Cardiac septum (tissue), 1 donor: ENCODE results near the gene PLA2G4A. TPM values are rescaled to one million over a fixed set of nuclear protein-coding genes. Genes with fewer than 3 reads are reported as not detected.

Experiments used
- DNase-seq: peaks from one replicate; pipeline ENCODE4 v3.0.0-alpha.2; 2020; ENCODE audit warnings: low spot score
- intact Hi-C: fragments of 100-400 bp; cut with DNase I; formaldehyde crosslinking; loops from one replicate; pipeline ENCODE4 v1.14.0; 2022
- total RNA-seq: library from RNA; stranded (reverse); fragmentation: NEBNext Ultra II Directional; extraction: Animal tissue kit (Norgen Biotek cat#: 25700); gene quantifications from one replicate; pipeline ENCODE4 v1.2.1, GENCODE V29; 2021
- donor health status: DM: no; HTN: no; CAD: no.

PLA2G4A gene
- total RNA-seq, 1 donor from 2014 or later: 1.3 TPM

- intact Hi-C loops: no loop called here
- no peak for DNase-seq
Observed at GRCh38 chr1:186994897-186995296, 166.1 kb downstream of the PLA2G4A start.

GRCh38 chr1:186996816-186997215, 168.1 kb downstream of the PLA2G4A start:
- DNase-seq: no peak
- intact Hi-C loops: no loop called here

GRCh38 chr1:186997877-186998276, 169.1 kb downstream of the PLA2G4A start:
- intact Hi-C loops: no loop called here
- no peak for DNase-seq

DNA sequence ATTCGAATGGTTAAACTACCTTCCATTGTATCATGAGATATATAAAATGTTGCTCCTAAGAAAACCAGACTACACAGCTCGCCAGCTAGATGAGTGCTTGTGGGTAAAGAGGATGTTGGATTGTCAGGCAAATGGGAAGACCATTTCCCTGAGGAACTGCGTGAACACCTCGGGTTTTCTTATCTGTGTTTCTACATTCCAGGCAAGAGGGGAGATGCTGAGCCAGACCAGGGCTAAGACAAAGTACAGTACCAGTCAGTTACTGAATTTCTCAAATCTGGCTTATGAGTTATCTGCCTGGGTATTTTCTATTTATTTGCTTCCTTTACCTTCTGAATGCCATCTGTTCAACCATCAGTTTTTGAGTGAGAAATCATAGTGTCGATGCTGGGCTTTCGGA, 170.8 kb downstream of the PLA2G4A start:
- DNase-seq: no peak
- intact Hi-C loops: no loop called here

- no peak for DNase-seq
- intact Hi-C loops: no loop called here
Observed at GRCh38 chr1:187001198-187001889, 172.6 kb downstream of the PLA2G4A start.

DNA sequence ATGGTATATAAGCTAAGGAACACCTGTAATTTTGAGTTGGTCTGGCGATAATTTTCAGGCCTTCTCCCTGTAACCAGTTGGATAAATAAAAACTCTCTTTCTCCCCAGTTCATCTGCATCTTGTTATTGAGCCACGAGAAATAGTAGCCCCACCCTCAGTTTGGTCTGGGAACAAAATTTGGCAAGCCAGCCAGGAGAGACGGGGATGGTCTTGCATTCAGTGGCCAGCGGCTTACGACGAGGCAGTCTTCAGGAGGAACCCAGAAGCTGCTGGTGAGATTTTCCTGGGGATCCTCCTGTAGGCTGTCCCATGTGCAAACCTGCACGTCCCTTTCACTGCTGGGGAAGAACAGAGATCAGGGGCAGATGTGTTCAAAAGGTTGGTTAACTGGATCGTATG, 174.6 kb downstream of the PLA2G4A start:
- DNase-seq: no peak
- intact Hi-C loops: no loop called here

- DNase-seq: no peak
- intact Hi-C loops: no loop called here
Observed at GRCh38 chr1:187006896-187007295, 178.1 kb downstream of the PLA2G4A start.

- intact Hi-C loops: no loop called here
- DNase-seq: no peak
Observed at GRCh38 chr1:187009320-187009719, 180.6 kb downstream of the PLA2G4A start.

DNA sequence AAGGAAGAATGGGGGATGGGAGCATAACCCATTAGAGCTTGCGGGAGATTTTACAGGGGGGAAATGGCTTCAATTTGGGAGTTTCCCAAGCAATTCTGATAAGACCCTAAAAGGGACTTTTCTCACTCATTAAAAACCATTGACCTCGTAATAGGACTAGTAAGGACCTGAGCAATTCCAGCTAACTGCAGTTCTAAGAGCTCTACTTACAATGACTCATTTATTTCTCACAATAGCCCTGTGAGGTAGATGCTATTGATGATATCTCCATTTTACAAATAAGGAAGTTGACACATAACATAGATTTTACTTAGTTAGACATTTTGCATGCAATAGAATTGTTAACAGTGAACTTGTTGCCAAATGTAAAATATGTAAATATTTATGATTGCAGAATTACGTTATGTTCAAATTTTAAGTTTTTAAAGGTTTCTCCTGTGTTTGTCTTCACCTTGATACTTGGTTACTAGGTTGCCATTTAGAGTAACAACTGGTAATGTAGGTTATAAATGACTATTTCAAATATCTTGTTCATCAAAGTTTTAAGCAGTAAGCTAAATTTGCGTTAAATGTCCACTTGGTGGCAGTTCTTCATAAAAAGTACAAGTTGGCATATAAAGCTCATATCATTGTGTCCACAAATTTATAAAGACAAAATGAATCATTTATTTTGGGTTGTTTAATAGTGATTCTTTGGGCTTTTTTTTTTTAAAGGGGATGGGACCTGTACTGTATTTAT, 182.0 kb downstream of the PLA2G4A start:
- DNase-seq: no peak
- intact Hi-C loops: no loop called here

GRCh38 chr1:187013582-187014200, 184.9 kb downstream of the PLA2G4A start:
- intact Hi-C loops: no loop called here

DNA sequence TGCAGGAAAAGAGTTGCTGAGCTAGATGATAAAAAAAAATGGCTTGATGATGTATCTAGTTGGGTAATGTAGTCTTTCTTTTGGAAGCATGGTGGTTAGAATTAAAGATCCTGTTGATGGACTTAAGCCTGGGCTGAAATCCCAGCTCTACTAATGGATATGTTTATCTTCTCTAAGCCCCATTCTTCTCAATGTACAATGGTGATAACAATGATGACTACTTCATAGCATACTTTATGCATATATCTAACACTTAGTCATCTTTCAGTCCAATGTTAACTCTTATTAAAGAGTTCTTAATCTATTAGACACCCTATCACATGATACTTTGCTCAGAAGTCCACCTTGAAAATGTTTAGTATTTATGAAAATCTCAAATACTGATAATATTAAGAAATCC, 189.5 kb downstream of the PLA2G4A start:
- intact Hi-C loops: no loop called here
- no peak for DNase-seq

More at GRCh38 chr1:187013582-187014200, 184.9 kb downstream of the PLA2G4A start:
- DNase-seq: no peak

DNA sequence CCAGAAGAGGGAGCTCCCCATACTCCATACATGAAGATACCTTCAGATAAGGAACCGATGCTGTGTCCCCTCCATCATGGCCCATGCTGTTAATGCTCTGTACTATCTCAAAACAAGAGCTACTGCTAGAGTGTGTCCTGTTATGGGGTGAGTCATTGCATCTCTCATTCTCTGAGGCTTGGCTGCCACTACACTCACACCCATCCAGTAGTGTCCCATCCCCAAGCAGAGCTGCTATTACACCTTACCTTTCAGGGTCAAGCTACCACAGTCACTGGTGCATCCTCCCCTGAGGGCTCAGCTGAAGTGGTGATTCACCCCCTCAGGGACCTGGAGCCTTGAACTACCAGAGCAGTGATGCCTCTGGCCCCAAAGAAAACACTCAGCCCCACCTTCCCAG, 198.5 kb downstream of the PLA2G4A start:
- no peak for DNase-seq
- intact Hi-C loops: no loop called here

DNA sequence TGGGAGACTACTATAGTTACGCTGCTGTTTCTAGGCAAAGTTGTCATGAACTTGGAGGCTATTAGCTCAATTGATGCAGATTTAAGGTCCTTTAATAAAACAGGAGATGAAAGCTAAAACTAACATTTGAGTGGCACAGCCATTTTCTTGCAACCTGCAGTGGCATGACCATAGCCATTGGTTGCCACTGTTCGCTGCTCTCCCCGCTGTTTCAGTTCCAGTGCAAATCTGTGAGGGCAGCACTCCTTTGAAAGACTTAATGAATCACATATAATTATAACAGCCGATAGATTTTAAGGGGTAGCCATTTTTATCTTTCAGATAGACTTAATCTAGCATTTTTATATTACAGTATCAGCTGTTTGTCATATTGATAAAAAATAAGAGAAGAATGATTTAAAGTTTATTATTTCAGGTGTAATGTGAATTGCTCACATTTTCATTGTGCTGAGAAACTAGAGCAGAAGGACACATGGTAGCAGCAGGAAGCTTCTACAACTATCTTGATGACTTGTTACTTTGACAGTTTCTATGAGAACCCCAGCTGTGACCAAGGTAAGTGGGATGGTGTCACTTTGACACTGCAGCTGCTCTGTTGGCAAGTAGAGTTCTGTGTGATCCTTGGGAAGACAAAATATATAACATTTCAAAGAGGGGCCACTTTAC, 203.7 kb downstream of the PLA2G4A start:
- intact Hi-C loops: no loop called here
- no peak for DNase-seq

DNA sequence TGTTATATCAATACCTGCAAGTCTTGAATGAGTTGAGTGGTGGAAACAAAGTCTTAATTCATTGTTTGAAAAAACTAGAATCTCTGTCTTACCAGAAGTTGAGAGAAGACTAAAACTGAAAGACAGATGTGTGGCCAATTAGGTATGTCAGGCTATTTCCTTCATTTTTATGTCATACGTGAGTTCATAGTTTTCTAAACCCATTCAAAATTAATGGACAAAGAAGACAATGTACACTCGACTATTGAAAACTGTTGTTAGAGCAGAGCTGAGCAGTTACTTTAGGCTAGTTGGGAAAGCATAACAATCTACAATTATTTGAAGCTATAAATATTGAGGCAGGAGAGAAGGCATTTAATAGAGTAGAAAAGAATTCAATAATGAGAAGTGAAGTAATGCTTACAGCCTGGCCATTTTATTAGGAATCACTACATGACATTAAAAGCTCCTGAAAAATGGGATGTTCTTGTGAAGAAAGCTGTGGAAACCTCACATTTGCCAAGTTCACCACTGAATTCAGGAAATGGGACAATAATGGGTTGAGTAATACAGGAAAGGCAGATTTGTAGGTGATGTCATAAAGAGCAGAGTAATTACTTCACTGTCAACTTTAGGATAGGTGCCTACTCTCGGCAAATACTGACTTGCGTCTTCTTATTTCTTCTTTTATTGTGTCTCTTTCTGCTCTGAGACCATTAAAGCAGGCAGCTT, 204.4 kb downstream of the PLA2G4A start:
- intact Hi-C loops: no loop called here
- no peak for DNase-seq

DNA sequence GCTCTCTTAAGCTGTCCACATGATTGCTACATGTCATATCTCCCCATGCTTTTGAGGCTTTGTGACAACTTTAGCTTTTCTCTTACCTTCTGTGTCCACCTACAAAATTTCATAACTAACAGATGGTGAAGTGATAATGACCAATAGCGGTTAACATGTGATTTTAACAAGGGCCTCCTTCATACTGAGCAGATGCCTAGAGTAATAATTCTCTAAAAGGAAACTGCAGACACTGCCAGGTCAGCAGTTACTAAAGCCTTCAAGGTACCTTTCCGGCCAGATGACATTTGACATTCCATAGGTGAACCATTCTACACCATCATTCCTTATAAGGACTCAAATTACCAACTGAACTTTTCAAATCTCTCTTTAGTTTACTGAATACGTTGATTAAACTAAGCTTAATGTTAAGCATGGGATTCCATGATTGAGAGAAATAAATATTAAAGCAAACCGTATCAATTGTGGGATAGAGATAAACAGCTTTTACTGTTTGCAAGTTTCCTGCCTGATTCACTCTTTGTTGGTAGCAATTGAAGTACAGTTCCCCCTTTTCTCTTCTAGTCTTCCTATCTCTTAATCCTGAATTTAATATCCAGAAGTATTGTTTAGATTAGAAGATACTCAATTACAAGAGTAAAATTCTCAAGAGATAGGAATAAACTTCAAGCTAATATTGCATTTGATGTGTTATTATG, 205.1 kb downstream of the PLA2G4A start:
- intact Hi-C loops: no loop called here
- no peak for DNase-seq

DNA sequence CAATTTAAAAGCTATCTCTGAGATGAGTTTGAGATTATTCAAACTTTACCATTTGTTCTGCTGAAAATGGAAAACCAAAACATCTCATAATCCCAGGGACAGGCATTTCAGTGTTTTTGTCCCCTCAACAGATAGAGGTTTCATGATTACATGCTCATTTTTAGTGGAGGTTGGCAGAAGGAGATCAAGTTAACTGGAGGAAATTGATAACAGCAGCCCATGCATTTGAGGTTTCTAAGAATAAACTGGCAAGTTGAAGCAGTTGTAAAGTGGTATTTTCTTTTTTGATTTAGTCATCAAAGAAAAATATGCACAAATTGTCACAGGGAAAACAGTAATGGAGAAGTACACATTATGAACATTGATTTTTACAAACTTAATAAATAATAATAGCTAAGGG, 205.8 kb downstream of the PLA2G4A start:
- no peak for DNase-seq
- intact Hi-C loops: no loop called here

DNA sequence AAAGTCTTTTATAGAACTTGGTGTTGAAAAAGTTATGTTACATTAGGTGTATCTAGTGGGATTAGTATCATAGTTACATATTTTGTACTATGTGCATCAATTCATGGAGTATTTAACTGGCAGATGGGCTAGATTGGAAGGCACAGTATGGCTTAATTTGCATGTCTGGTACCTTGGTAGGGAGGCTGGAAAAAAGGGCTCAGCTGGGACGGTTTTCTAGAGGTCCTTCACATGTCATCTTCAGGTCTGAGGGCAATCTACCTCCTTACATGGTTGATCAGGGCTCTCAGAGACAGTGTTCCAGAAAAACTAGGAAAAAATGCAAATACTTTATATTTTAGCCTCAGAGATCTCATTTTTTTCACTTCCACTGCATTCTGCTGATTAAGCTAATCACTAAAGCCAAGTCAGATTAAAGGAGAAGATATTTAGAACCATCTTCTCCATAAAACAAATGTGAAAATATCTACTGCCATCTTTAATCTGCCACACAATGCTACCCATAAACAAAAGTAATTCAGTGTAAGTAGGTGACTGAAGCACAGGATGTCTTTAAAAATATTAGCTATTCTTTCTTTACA, 209.3 kb downstream of the PLA2G4A start:
- intact Hi-C loops: no loop called here
- no peak for DNase-seq
